ENCODE results near the gene HACD4.

DNA sequence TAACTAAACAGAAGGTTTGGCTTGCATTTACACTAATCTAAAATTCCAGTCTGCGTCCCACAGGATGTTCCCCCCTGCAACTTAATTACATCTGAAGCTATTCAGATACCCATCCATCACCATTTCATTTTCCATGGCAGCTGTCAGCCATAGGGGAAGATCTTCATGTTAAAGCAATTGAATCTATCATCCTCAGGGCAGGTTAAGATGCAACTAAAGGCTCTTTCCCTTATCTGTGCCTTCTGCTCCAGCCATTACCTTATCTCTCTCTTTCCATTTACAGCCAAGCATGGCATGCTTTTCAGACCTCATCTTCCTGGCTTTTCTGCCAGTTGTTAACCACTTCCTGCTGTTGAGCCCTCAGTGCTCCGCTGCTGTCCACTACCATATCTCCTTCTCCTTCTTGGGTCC, 15.8 kb upstream of the HACD4 start:
- no peak for TF ChIP-seq MYC (IDR thresholded peaks at IDR 0.05; ENCODE audit: borderline replicate concordance, low read length)
- TF ChIP-seq, protein P1, sequence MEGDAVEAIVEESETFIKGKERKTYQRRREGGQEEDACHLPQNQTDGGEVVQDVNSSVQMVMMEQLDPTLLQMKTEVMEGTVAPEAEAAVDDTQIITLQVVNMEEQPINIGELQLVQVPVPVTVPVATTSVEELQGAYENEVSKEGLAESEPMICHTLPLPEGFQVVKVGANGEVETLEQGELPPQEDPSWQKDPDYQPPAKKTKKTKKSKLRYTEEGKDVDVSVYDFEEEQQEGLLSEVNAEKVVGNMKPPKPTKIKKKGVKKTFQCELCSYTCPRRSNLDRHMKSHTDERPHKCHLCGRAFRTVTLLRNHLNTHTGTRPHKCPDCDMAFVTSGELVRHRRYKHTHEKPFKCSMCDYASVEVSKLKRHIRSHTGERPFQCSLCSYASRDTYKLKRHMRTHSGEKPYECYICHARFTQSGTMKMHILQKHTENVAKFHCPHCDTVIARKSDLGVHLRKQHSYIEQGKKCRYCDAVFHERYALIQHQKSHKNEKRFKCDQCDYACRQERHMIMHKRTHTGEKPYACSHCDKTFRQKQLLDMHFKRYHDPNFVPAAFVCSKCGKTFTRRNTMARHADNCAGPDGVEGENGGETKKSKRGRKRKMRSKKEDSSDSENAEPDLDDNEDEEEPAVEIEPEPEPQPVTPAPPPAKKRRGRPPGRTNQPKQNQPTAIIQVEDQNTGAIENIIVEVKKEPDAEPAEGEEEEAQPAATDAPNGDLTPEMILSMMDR (IDR thresholded peaks at IDR 0.05), result no peak
